Fibroblast of the aortic adventitia (primary cell): ENCODE data around the gene MED9. TPM values are rescaled to one million over a fixed set of nuclear protein-coding genes. Genes with fewer than 3 reads are reported as not detected.

Experiments
- DNase-seq: peaks from one replicate; pipeline ENCODE4 v3.0.0-alpha.2; 2010; ENCODE audit warnings: low read depth
- H3K4me3 ChIP-seq: 2 replicates; pipeline ENCODE4 v1.5.1; 2011; ENCODE audit warnings: low read depth, mild to moderate bottlenecking, control low read depth, low read length, moderate library complexity
- total RNA-seq: library from RNA; depleted of rRNA; stranded (reverse); fragments of >200 nt; gene quantifications from 2 replicates; pipeline ENCODE4 v1.2.3, GENCODE V29; 2012; ENCODE audit warnings: low replicate concordance
- TF ChIP-seq, protein P1 (sequence below): IDR thresholded peaks from 2 replicates; pipeline ENCODE4 v1.5.1; 2011; ENCODE audit warnings: mild to moderate bottlenecking, low read length, control low read depth, inconsistent platforms; ENCODE audit not compliant: insufficient read depth

MED9 gene
- total RNA-seq, 1 donor, result 10.9 TPM

DNA sequence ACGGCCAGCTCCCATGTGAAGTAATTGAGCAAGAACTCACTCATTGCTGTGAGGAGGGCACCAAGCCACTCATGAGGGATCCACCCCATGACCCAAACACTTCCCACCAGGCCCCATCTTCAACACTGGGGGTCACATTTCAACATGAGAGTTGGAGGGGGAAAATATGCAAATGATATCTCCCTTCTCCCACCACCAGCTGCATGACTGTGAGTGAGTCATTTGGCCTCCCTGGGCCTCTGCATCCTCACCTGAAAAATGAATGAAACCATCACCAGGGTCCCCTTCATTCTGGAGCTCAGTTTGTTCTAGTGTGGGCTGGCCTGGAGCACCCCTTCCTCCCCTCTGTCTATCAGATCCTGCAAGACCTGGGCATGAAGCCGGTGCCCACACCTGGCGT lies 6.8 kb upstream of the MED9 start:
- TF ChIP-seq, protein P1, sequence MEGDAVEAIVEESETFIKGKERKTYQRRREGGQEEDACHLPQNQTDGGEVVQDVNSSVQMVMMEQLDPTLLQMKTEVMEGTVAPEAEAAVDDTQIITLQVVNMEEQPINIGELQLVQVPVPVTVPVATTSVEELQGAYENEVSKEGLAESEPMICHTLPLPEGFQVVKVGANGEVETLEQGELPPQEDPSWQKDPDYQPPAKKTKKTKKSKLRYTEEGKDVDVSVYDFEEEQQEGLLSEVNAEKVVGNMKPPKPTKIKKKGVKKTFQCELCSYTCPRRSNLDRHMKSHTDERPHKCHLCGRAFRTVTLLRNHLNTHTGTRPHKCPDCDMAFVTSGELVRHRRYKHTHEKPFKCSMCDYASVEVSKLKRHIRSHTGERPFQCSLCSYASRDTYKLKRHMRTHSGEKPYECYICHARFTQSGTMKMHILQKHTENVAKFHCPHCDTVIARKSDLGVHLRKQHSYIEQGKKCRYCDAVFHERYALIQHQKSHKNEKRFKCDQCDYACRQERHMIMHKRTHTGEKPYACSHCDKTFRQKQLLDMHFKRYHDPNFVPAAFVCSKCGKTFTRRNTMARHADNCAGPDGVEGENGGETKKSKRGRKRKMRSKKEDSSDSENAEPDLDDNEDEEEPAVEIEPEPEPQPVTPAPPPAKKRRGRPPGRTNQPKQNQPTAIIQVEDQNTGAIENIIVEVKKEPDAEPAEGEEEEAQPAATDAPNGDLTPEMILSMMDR, result no peak
- DNase-seq, result no peak
- no peak overlapping the region for H3K4me3 ChIP-seq

DNA sequence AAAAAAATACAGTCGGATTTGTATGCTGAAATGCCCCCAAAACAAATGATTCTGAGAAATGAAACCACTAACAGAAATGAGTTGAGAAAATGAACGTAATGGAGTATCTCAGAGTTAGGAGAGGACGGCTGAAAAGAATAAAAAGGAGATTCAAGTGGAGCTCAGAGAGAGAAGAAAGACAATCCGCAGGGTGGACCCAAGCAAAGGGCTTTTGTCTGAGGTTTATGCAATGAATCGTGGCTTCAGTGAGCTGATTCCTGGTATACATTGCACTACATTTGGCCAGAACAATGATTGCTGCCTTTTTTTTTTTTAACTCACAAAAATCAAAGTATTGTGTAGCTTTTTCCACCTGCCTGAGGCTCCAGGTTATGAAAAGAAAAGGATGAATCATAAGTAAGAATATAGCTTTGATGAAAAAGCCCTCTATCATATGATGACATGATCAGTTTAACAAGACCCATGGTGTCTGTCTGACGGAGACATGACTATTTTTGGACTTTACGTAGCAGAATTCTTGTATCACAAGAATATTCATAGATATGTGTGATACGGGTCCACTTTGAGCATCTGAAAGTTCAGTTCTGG lies 4.4 kb upstream of the MED9 start:
- TF ChIP-seq, protein P1, result no peak
- no peak overlapping the region for H3K4me3 ChIP-seq
- no peak for DNase-seq

DNA sequence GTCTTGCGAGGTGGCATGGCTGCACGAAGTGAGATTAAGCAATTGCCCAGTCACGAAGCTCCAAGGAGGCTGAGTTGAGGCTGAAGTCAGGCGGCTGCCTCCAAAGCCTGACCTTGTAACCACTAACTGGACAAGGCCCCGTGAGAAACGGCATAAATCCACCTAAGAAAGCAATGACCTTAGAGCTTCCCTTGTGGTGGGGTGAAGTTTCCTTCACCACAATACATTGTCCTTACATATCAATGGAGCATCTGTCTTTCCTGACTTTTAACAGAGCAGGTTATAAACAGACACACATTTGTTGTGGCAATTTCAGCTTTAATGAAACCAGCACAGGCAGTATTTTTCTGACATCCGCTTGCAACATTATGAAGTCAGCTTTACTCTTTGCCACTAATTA lies 2.5 kb upstream of the MED9 start:
- TF ChIP-seq, protein P1, result no peak
- H3K4me3 ChIP-seq, result no peak overlapping the region
- DNase-seq, result no peak

DNA sequence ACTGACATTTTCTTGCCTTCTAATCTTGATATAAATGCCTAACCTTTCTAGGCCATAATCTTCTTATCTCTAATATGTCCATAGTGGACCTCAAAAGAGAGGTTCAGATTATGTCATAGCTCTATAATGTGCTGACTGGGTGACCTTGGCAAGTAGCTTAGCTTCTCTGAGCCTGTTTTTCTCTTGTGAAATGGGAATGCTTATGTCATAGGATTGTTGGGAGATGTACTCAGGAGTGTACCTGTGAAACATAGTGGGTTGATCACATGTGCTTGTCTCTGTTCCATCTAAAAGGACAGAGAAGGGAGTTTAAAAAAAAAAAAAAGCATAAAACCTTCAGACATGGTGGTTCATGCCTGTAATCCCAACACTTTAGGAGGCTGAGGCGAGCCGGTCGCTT lies 2.4 kb downstream of the MED9 start:
- no peak for DNase-seq
- TF ChIP-seq, protein P1, result no peak

DNA sequence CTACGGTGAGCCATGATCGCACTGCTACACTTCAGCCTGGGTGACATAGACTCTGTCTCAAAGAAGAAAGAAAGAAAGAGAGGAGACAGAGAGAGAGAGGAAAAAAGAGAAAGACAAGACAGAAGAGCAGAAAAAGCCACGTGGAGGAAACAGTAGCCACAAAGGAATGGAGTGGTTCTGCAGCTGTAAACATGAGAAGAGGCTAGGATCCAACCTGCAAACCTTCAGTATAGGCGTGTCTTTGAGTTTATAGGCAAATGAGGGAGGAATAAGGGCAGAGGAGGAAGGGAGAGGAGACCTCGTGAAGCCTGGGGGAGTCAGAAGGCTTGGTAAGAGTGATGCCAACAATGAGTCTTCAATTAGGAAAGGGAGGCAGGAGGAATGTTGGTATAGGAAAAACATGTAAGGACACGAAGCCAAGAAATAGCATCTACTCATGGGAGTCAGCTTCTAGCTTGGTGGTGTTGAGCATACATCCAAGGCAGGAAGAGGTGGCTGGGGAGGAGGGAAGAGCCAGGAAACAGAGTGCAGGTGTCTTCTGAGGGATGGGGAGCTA lies 3.9 kb downstream of the MED9 start:
- DNase-seq, result no peak
- TF ChIP-seq, protein P1, result no peak
- no peak overlapping the region for H3K4me3 ChIP-seq

More for the DNA sequence above, 2.4 kb downstream of the MED9 start:
- no peak overlapping the region for H3K4me3 ChIP-seq

DNA sequence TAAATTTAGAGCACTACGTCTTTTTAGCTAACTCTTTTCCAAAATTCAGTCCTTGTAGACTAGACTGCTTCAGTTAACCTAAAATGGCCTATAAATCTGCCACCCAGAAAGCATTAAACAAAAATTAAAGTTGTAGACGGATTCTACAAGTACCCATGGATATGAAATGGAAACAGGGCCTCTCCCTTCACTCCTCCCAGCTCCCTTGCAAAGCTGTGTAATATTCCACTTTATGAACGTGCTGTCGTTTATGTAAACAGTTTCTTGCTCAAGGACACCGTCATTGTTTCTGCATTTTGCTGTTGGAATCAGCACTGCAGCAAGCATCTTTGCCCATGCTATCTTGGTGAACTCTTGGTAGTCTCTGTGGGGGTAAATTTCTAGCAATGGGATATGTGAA lies 5.1 kb downstream of the MED9 start:
- H3K4me3 ChIP-seq, result no peak overlapping the region
- DNase-seq, result no peak
- TF ChIP-seq, protein P1, result no peak

DNA sequence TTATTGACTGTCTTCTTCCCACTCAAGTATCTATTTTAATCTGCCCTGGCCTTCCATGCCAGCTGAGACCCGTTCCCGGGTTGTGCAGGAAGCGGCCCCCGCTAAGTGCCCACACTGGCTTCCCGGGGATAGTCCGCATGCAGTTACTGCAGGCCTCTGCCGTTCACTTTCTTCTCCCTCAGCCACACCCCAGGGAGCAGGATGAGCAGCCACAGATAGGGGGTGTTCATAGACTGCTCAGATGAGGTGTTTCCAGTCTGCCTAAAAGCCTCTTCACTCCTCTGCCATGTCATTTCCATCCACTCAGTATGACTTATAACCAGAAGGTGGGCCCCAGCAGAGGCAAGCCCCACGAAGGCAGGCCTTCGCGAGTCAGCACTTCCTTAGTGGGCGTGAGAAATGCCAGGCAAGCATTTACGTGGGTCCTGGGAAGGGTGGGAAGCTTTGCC lies 7.7 kb downstream of the MED9 start:
- TF ChIP-seq, protein P1, result no peak
- no peak for DNase-seq
- H3K4me3 ChIP-seq, result no peak overlapping the region
